GM12875 (cell line): ENCODE data around the gene TEC.

Source experiments
- H3K4me3 ChIP-seq: one replicate; pipeline ENCODE4 v1.5.1; 2011; ENCODE audit warnings: low read depth, low read length, control low read depth
- TF ChIP-seq, protein P1 (sequence below): IDR thresholded peaks from 2 replicates; pipeline ENCODE4 v1.5.1; 2011; ENCODE audit warnings: low read depth, mild to moderate bottlenecking, control low read depth, inconsistent platforms, low read length, moderate library complexity, borderline replicate concordance; ENCODE audit not compliant: insufficient read depth

Gene TEC

DNA sequence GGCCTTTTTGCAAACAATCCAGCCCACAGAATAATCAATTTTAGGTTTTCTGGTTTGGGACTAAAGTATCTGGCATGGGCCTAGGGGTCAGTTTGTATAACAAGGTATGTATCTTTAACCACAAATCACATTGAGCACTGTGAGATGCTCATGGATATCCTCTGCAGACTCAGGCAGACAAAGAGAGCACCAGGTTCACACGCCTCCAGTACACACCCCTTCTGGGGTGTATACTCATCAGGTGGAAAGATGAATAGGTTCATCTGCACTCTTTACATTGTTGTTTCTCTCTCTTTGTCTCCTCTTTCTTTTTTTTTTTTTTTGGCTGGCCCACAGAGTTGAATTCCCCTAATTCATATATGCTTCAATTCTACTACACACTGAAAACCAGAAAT, 21.1 kb downstream of the TEC start:
- TF ChIP-seq, protein P1, sequence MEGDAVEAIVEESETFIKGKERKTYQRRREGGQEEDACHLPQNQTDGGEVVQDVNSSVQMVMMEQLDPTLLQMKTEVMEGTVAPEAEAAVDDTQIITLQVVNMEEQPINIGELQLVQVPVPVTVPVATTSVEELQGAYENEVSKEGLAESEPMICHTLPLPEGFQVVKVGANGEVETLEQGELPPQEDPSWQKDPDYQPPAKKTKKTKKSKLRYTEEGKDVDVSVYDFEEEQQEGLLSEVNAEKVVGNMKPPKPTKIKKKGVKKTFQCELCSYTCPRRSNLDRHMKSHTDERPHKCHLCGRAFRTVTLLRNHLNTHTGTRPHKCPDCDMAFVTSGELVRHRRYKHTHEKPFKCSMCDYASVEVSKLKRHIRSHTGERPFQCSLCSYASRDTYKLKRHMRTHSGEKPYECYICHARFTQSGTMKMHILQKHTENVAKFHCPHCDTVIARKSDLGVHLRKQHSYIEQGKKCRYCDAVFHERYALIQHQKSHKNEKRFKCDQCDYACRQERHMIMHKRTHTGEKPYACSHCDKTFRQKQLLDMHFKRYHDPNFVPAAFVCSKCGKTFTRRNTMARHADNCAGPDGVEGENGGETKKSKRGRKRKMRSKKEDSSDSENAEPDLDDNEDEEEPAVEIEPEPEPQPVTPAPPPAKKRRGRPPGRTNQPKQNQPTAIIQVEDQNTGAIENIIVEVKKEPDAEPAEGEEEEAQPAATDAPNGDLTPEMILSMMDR, result no peak
- H3K4me3 ChIP-seq, result no peak overlapping the region

DNA sequence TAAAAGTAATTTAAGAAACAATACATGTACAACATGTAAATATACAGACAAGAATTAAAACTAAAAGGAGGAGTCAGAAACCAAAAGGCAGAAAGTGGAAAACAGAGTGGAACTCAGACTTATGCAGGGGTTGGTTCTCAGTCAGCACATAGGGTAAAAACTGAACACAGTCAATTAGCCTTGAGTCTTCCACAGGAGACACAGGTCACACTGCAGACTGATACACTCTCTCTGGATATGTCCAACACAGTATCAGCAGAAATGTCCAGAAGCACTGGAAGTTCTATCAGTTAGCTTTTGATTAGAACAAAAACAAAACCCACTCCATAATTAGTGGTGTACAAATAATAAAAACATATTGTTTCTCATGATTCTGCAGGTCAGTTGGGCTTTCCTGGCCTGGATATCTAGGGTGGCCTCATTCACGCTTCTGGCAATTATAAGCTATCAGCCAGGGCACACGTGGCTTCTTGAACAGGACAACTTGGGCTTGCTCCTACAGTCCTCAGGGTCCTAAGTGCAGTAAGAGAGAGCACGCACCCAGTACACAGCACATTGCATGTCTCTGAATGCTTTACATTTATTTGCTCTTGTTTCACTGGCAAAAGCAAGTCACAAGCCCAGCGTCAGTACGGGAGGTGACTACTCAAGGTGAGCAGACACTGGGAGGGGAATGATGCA, 21.6 kb downstream of the TEC start:
- TF ChIP-seq, protein P1, result no peak

DNA sequence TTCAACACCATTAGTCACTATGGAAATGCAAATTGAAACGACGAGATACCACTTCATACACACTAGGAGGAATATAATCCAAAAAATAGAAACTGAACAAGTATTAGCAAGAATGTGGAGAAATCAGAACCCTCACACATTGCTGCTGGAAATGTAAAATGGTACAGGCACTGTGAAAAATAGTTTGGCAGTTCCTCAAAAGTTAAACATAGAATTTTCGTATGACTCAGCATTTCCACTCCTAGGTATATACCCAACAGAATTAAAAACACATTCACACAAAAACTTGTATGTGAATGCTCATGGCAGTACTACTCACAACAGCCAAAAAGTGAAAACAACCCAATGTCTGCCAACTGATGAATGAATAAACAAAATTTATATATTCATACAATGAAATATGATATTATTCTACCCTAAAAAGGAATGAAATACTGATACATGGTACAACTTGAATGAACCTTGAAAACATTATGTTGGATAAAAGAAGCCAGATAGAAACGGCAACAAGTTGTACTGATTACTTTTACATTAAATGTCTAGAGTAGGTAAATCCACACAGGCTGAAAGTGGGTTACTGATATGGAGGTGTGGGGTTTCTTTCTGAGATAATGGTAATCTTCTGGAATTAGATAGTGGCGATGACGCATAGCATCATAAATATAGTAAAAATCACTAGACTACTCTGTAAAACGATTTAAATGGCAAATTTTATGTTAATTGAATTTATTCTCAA, 22.3 kb downstream of the TEC start:
- H3K4me3 ChIP-seq, result no peak overlapping the region
- TF ChIP-seq, protein P1, result no peak

More for the DNA sequence above, 21.6 kb downstream of the TEC start:
- H3K4me3 ChIP-seq, result no peak overlapping the region

DNA sequence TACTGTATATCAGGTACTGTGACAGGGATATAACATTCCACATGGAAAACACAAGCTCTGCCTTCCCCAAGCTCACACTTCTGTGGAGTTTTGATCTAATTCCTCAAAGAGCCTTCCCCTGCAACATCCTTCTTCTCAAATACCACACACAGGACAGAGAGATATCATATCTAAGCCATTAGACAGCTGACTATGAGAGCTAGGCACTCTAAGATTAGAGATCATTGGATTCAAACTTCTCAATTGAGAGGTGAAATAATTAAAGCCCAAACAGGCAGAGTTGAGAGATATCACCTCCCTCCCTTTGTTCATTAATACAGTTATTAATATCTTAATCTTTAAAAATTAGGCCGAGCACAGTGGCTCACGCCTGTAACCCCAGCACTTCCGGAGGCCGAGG, 25.0 kb downstream of the TEC start:
- no peak overlapping the region for H3K4me3 ChIP-seq
- TF ChIP-seq, protein P1, result no peak

DNA sequence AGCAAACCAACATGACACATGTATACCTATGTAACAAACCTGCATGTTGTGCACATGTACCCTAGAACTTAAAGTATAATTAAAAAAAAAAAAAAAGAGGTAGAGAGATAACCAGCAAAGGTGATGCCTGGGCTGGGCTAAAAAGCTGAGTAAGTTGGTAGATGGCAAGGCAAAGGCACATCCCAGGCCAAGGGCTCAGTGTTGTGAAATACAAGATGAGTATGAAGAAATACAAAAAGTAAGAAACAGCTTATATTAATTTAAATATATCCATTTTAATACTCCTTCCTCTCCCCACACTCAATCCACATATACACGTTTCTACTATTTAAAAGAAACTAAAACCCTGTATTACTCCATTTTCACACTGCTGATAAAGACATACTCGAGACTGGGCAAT, 25.8 kb downstream of the TEC start:
- TF ChIP-seq, protein P1, result no peak
- H3K4me3 ChIP-seq, result no peak overlapping the region

DNA sequence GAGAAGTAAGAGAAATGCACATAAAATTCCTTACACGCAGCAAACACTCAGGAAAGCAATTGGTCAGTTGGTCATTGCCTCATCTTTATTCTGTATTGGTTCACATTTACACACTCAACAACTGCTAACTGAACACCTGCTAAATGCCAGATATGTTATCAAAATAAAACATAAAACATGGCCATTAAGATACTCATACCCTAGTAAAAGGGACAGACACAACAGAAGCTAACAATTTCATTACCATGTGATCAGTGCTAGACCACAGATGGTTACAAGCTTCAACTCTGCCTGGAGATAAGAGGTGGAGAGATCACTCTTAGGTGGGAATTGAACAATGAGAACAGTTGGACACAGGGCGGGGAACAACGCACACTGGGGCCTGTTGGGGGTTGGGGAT, 26.2 kb downstream of the TEC start:
- no peak overlapping the region for H3K4me3 ChIP-seq
- TF ChIP-seq, protein P1, result no peak
